ENCODE results near the gene RHO.

DNA sequence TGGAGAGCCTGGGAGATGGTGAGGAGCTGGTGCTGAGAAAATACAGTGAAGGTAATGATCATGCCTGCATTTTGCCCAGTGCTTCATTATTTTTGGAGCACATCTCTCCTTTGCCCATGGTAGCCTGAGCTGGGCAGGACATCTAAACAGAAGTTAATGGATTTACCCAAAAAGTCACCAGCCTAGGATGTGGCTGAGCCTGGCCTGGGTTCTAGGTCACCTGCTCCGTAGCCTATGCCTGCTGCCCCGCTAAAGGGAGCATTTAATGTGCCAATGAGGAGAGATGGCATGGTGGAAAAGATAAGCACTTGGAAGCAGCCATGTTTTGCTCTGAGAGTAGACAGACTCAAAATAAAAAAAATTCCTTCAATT is 41.8 kb upstream of the RHO start:
- TF ChIP-seq, protein P1, sequence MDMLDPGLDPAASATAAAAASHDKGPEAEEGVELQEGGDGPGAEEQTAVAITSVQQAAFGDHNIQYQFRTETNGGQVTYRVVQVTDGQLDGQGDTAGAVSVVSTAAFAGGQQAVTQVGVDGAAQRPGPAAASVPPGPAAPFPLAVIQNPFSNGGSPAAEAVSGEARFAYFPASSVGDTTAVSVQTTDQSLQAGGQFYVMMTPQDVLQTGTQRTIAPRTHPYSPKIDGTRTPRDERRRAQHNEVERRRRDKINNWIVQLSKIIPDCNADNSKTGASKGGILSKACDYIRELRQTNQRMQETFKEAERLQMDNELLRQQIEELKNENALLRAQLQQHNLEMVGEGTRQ (CRISPR knock-in tag; IDR thresholded peaks at IDR 0.05) = no peak
- no peak for TF ChIP-seq JAZF1 (CRISPR knock-in tag; IDR thresholded peaks at IDR 0.05)
- TF ChIP-seq ZNF232 (CRISPR knock-in tag; IDR thresholded peaks at IDR 0.05) = no peak
- no peak for TF ChIP-seq ZNF263 (CRISPR knock-in tag; IDR thresholded peaks at IDR 0.05; ENCODE audit: low read depth)
- TF ChIP-seq TCF7 (CRISPR knock-in tag; IDR thresholded peaks at IDR 0.05; ENCODE audit: low read depth) = no peak
- TF ChIP-seq CREM (CRISPR knock-in tag; IDR thresholded peaks at IDR 0.05) = no peak
- TF ChIP-seq NFE2L1 (CRISPR knock-in tag; IDR thresholded peaks at IDR 0.05) = no peak
- TF ChIP-seq, protein P2, sequence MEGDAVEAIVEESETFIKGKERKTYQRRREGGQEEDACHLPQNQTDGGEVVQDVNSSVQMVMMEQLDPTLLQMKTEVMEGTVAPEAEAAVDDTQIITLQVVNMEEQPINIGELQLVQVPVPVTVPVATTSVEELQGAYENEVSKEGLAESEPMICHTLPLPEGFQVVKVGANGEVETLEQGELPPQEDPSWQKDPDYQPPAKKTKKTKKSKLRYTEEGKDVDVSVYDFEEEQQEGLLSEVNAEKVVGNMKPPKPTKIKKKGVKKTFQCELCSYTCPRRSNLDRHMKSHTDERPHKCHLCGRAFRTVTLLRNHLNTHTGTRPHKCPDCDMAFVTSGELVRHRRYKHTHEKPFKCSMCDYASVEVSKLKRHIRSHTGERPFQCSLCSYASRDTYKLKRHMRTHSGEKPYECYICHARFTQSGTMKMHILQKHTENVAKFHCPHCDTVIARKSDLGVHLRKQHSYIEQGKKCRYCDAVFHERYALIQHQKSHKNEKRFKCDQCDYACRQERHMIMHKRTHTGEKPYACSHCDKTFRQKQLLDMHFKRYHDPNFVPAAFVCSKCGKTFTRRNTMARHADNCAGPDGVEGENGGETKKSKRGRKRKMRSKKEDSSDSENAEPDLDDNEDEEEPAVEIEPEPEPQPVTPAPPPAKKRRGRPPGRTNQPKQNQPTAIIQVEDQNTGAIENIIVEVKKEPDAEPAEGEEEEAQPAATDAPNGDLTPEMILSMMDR (IDR thresholded peaks at IDR 0.05) = no peak
- TF ChIP-seq, protein P3, sequence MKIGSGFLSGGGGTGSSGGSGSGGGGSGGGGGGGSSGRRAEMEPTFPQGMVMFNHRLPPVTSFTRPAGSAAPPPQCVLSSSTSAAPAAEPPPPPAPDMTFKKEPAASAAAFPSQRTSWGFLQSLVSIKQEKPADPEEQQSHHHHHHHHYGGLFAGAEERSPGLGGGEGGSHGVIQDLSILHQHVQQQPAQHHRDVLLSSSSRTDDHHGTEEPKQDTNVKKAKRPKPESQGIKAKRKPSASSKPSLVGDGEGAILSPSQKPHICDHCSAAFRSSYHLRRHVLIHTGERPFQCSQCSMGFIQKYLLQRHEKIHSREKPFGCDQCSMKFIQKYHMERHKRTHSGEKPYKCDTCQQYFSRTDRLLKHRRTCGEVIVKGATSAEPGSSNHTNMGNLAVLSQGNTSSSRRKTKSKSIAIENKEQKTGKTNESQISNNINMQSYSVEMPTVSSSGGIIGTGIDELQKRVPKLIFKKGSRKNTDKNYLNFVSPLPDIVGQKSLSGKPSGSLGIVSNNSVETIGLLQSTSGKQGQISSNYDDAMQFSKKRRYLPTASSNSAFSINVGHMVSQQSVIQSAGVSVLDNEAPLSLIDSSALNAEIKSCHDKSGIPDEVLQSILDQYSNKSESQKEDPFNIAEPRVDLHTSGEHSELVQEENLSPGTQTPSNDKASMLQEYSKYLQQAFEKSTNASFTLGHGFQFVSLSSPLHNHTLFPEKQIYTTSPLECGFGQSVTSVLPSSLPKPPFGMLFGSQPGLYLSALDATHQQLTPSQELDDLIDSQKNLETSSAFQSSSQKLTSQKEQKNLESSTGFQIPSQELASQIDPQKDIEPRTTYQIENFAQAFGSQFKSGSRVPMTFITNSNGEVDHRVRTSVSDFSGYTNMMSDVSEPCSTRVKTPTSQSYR (CRISPR knock-in tag; IDR thresholded peaks at IDR 0.05) = no peak
- TF ChIP-seq NR1H2 (CRISPR knock-in tag; IDR thresholded peaks at IDR 0.05) = no peak
- TF ChIP-seq, protein P4, sequence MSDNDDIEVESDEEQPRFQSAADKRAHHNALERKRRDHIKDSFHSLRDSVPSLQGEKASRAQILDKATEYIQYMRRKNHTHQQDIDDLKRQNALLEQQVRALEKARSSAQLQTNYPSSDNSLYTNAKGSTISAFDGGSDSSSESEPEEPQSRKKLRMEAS (CRISPR knock-in tag; IDR thresholded peaks at IDR 0.05) = no peak
- no peak for TF ChIP-seq JUN (CRISPR knock-in tag; IDR thresholded peaks at IDR 0.05)

All from WTC11 (cell line).